H1 (cell line): Measurements from ENCODE around the gene COMMD1.

ENCODE experiments used
- EP300 ChIP-seq, 2 experiments: IDR thresholded peaks; 1 replicate in 1 of 2; 2 replicates in 1 of 2; pipeline ENCODE4 v1.6.1; 2011 to 2012; ENCODE audit warnings: low read depth in 2 of 2, low read length in 2 of 2, mild to moderate bottlenecking in 2 of 2, borderline replicate concordance in 1 of 2, inconsistent platforms in 1 of 2, moderate library complexity in 1 of 2
- EZH2 ChIP-seq: fragments of 200-600 bp; sonication (generic); IDR thresholded peaks from 2 replicates; pipeline ENCODE4 v1.7.1; 2012; ENCODE audit warnings: low read depth, mild to moderate bottlenecking, moderate library complexity, low read length, inconsistent platforms; ENCODE audit not compliant: severe bottlenecking
- GABPA ChIP-seq: IDR thresholded peaks from 2 replicates; pipeline ENCODE4 v1.6.1; 2011; ENCODE audit warnings: mild to moderate bottlenecking, low read length, moderate library complexity, borderline replicate concordance; ENCODE audit not compliant: insufficient read depth
- KDM5A ChIP-seq: fragments of 200-600 bp; IDR thresholded peaks from 2 replicates; pipeline ENCODE4 v1.7.1; 2012; ENCODE audit warnings: mild to moderate bottlenecking, low read length, inconsistent platforms, mixed read lengths
- POLR2A ChIP-seq, 2 experiments: IDR thresholded peaks; 1 replicate in 1 of 2; 2 replicates in 1 of 2; pipeline ENCODE4 v1.6.1; 2011; ENCODE audit warnings: low read depth in 2 of 2, low read length in 2 of 2, mild to moderate bottlenecking in 2 of 2; ENCODE audit errors: control extremely low read depth in 1 of 2
- RFX5 ChIP-seq: IDR thresholded peaks from 2 replicates; pipeline ENCODE4 v1.6.1; 2011; ENCODE audit warnings: low read depth, low read length, improper control_type of control experiment, borderline replicate concordance
- SRF ChIP-seq: IDR thresholded peaks from 2 replicates; pipeline ENCODE4 v1.6.1; 2011; ENCODE audit warnings: mild to moderate bottlenecking, low read depth, low read length, moderate library complexity
- TF ChIP-seq, protein P1 (sequence below), 3 experiments: IDR thresholded peaks; 1 replicate in 2 of 3; 2 replicates in 1 of 3; pipeline versions ENCODE4 v1.5.1 to v1.6.1; 2011; ENCODE audit warnings: low read length in 3 of 3, mild to moderate bottlenecking in 3 of 3, inconsistent platforms in 2 of 3, low read depth in 1 of 3, moderate library complexity in 1 of 3; ENCODE audit not compliant: insufficient read depth in 1 of 3; ENCODE audit errors: control extremely low read depth in 1 of 3
- TF ChIP-seq, protein P2 (sequence below): IDR thresholded peaks from 2 replicates; pipeline ENCODE4 v1.6.1; 2012; ENCODE audit warnings: low read length, inconsistent platforms

DNA sequence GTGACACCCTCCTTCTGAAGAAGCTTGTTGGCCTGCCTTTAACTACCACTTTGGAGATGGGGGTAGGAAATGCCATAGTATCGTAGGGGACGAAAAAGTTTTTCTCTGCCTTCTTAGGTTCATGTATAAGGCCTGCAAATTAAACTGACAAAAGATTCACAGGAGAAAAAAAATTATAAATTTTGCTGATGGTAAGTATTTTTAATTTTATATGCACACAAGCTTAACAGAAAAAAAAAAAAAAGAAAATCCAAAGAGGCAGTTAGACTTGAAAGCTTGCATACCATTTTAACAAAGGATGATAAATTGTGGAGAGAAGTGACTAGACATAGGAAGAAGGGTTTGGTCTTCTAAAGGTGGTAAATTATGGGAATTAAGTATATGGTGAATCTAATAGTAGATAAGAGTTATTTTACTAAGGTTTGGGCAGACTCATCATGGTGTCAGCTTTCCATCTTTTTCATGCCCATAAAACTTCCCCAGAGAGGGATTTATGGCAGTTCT is 227.9 kb downstream of the COMMD1 start:
- TF ChIP-seq, protein P1, sequence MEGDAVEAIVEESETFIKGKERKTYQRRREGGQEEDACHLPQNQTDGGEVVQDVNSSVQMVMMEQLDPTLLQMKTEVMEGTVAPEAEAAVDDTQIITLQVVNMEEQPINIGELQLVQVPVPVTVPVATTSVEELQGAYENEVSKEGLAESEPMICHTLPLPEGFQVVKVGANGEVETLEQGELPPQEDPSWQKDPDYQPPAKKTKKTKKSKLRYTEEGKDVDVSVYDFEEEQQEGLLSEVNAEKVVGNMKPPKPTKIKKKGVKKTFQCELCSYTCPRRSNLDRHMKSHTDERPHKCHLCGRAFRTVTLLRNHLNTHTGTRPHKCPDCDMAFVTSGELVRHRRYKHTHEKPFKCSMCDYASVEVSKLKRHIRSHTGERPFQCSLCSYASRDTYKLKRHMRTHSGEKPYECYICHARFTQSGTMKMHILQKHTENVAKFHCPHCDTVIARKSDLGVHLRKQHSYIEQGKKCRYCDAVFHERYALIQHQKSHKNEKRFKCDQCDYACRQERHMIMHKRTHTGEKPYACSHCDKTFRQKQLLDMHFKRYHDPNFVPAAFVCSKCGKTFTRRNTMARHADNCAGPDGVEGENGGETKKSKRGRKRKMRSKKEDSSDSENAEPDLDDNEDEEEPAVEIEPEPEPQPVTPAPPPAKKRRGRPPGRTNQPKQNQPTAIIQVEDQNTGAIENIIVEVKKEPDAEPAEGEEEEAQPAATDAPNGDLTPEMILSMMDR (IDR thresholded peaks at IDR 0.05; ENCODE audit: control extremely low read depth in 1 of 3, insufficient read depth in 1 of 3, low read depth in 1 of 3, low read length in 3 of 3), result no peak
- no peak for TF ChIP-seq SRF
- TF ChIP-seq EZH2, result no peak
- no peak for TF ChIP-seq GABPA
- TF ChIP-seq POLR2A (IDR thresholded peaks at IDR 0.05; ENCODE audit: control extremely low read depth in 1 of 2, low read depth in 2 of 2, low read length in 2 of 2), result no peak
- no peak for TF ChIP-seq EP300 (IDR thresholded peaks at IDR 0.05; ENCODE audit: borderline replicate concordance in 1 of 2, low read depth in 2 of 2, low read length in 2 of 2)
- TF ChIP-seq RFX5, result no peak
- TF ChIP-seq, protein P2, sequence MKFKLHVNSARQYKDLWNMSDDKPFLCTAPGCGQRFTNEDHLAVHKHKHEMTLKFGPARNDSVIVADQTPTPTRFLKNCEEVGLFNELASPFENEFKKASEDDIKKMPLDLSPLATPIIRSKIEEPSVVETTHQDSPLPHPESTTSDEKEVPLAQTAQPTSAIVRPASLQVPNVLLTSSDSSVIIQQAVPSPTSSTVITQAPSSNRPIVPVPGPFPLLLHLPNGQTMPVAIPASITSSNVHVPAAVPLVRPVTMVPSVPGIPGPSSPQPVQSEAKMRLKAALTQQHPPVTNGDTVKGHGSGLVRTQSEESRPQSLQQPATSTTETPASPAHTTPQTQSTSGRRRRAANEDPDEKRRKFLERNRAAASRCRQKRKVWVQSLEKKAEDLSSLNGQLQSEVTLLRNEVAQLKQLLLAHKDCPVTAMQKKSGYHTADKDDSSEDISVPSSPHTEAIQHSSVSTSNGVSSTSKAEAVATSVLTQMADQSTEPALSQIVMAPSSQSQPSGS, result no peak
- no peak for TF ChIP-seq KDM5A
